Stomach (tissue), 4 donors: Measurements from ENCODE around the gene SHF.

Experiments used
- EP300 ChIP-seq: sonication (generic); formaldehyde crosslinking; IDR thresholded peaks from one replicate; pipeline ENCODE4 v1.6.1; 2017; ENCODE audit warnings: antibody characterized with exemption
- POLR2A ChIP-seq, 4 donors: fragments of 450-650 bp; IDR thresholded peaks; one replicate each; pipeline ENCODE4 v1.6.1; 2016; ENCODE audit warnings: antibody characterized with exemption in 4 of 4, control low read depth in 2 of 4, mild to moderate bottlenecking in 1 of 4, moderate library complexity in 1 of 4
- POLR2AphosphoS5 ChIP-seq, 3 donors: sonication (generic); formaldehyde crosslinking; IDR thresholded peaks; one replicate each; pipeline ENCODE4 v1.6.1; 2016; ENCODE audit warnings: antibody characterized with exemption in 3 of 3
- TF ChIP-seq, protein P1 (sequence below), 7 experiments: fragments of 450-650 bp in 4 of 7; fragments of 200-600 bp in 3 of 7; sonication (generic) in 3 of 7; IDR thresholded peaks; one replicate each; pipeline ENCODE4 v1.5.1; 2016 to 2019; ENCODE audit warnings: antibody characterized with exemption in 7 of 7, control low read depth in 2 of 7, mild to moderate bottlenecking in 1 of 7

DNA sequence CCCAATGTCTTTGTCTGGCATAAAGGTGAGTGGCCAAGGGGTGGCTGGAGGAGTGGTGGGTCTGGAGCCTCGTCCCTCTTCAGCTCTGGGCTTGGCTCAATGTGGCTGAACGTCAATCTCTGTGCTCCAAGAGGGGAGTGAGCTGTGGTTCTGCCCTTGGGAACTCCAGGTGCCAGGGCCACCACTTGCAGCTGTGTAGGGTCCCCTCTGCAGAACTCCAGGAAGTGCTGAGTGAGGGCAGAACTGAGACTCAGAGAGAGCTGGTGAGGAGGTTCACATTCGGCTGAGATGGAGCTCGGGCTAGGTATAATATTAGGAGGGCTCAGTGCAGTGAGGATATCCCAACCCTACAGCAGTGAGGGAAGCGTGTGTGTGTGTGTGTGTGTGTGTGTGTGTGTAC lies 46.4 kb downstream of the SHF start:
- TF ChIP-seq, protein P1, sequence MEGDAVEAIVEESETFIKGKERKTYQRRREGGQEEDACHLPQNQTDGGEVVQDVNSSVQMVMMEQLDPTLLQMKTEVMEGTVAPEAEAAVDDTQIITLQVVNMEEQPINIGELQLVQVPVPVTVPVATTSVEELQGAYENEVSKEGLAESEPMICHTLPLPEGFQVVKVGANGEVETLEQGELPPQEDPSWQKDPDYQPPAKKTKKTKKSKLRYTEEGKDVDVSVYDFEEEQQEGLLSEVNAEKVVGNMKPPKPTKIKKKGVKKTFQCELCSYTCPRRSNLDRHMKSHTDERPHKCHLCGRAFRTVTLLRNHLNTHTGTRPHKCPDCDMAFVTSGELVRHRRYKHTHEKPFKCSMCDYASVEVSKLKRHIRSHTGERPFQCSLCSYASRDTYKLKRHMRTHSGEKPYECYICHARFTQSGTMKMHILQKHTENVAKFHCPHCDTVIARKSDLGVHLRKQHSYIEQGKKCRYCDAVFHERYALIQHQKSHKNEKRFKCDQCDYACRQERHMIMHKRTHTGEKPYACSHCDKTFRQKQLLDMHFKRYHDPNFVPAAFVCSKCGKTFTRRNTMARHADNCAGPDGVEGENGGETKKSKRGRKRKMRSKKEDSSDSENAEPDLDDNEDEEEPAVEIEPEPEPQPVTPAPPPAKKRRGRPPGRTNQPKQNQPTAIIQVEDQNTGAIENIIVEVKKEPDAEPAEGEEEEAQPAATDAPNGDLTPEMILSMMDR (IDR thresholded peaks at IDR 0.05): no peak
- no peak for TF ChIP-seq POLR2AphosphoS5 (IDR thresholded peaks at IDR 0.05)
- TF ChIP-seq EP300: no peak
- no peak for TF ChIP-seq POLR2A (IDR thresholded peaks at IDR 0.05)
